Left lung (tissue), 10 donors: Measurements from ENCODE around the gene IFNE. TPM values are rescaled to one million over a fixed set of nuclear protein-coding genes. Genes with fewer than 3 reads are reported as not detected.

Source experiments
- ATAC-seq: fragments of 200-7000 bp; cut with Tn5 transposase; one replicate; pipeline ENCODE4 v1.9.1; 2020; ENCODE audit warnings: moderate library complexity
- DNase-seq, 4 donors: peaks; one replicate each; pipeline ENCODE4 v3.0.0-alpha.2; 2013 to 2020
- H3K27ac ChIP-seq, 2 donors: fragments of 200-600 bp; sonication (generic) in 1 of 2; one replicate each; pipeline versions ENCODE4 v1.5.0 to v1.8.0; 2020 to 2021
- H3K27me3 ChIP-seq, 2 donors: fragments of 200-600 bp; sonication (generic) in 1 of 2; one replicate each; pipeline versions ENCODE4 v1.5.0 to v1.8.0; 2020 to 2021
- H3K36me3 ChIP-seq, 2 donors: fragments of 200-600 bp; sonication (generic) in 1 of 2; one replicate each; pipeline versions ENCODE4 v1.5.0 to v1.8.0; 2020 to 2021
- H3K4me1 ChIP-seq, 2 donors: fragments of 200-600 bp; one replicate each; pipeline ENCODE4 v1.8.0; 2021
- H3K4me3 ChIP-seq, 2 donors: fragments of 200-600 bp; sonication (generic) in 1 of 2; one replicate each; pipeline versions ENCODE4 v1.5.0 to v1.8.0; 2020 to 2021; ENCODE audit warnings: mild to moderate bottlenecking in 1 of 2
- H3K9me3 ChIP-seq, 2 donors: fragments of 200-600 bp; sonication (generic) in 1 of 2; one replicate each; pipeline versions ENCODE4 v1.5.0 to v1.8.0; 2020 to 2021
- CTCF ChIP-seq, 2 donors: fragments of 200-600 bp; sonication (generic) in 1 of 2; IDR thresholded peaks; one replicate each; pipeline versions ENCODE4 v1.5.0 to v1.8.0; 2021; ENCODE audit warnings: antibody characterized with exemption in 2 of 2
- intact Hi-C, 2 donors: fragments of 100-400 bp; cut with DNase I; formaldehyde crosslinking; loops; one replicate each; pipeline versions ENCODE4 v1.11.2 to v1.14.2; 2022
- microRNA-seq, 2 donors: library from miRNA; unstranded; fragments of <30 nt; microRNA quantifications; one replicate each; pipeline ENCODE4, GENCODE V29; 2019
- polyA plus RNA-seq, 6 donors: library from polyadenylated mRNA; unstranded; fragments of 120-200 nt; gene quantifications; one replicate each; pipeline ENCODE4 v1.2.1, GENCODE V29; 2013; ENCODE audit not compliant: insufficient read length in 6 of 6
- total RNA-seq, 2 donors: library from RNA; stranded (reverse); fragmentation: NEBNext Ultra II Directional; extraction: Animal tissue kit (Norgen Biotek cat#: 25700); gene quantifications; one replicate each; pipeline ENCODE4 v1.2.1, GENCODE V29; 2021
- donor health status: DM: no; HTN: yes; CAD: no.
- donor health status: DM: no; HTN: no; CAD: no.

Gene IFNE
- total and polyA plus RNA-seq, 8 donors, result 0.10 to 0.58 (median 0.20) TPM; not detected in 2

- DNase-seq, result peak in 2 of 4 donors; percentile 6 to 22
- no peak for ATAC-seq
- Histone ChIP-seq H3K36me3 (no peaks in the 10 kb centered on the region), H3K27me3 (peaks cover 0 to 22% of the 10 kb centered on the region in 2 donors), H3K27ac (no peak overlapping the region), H3K9me3 (no peaks in the 10 kb centered on the region), H3K4me3 (no peak overlapping the region), H3K4me1 (no peaks in the 10 kb centered on the region)
- intact Hi-C loops, result no loop called here
- TF ChIP-seq CTCF (IDR thresholded peaks at IDR 0.05), result peak in 1 of 2 donors; percentile 24
Measured at GRCh38 chr9:21434202-21435014, 47.7 kb downstream of the IFNE start.

- intact Hi-C loops, result no loop called here
- no peak overlapping the region for H3K27ac ChIP-seq
- no peak for ATAC-seq
- no peak for TF ChIP-seq CTCF (IDR thresholded peaks at IDR 0.05)
- H3K36me3 ChIP-seq, result no peaks in the 10 kb centered on the region
- no peak for DNase-seq
- H3K9me3 ChIP-seq, result no peaks in the 10 kb centered on the region
- peaks cover 0 to 19% of the 10 kb centered on the region in 2 donors for H3K27me3 ChIP-seq
- H3K4me1 ChIP-seq, result no peaks in the 10 kb centered on the region
- no peak overlapping the region for H3K4me3 ChIP-seq
Measured at GRCh38 chr9:21432672-21433425, 49.3 kb downstream of the IFNE start.

Small RNAs within 50 kb of the gene (microRNA-seq; reads per million reads assigned to microRNA genes)
- 33.6 to 113 reads per million in 2 donors for gene MIR31

Other genes starting within 250 kb of the IFNE start
- gene IFNA14, start 242.3 kb downstream of the IFNE start, total RNA-seq, result not detected
- gene IFNA14, start 242.3 kb downstream of the IFNE start, polyA plus RNA-seq, result not detected
- not detected for gene IFNA5, start 177.0 kb downstream of the IFNE start, total RNA-seq
- gene IFNA5, start 177.0 kb downstream of the IFNE start, polyA plus RNA-seq, result not detected
- gene KLHL9, start 146.9 kb downstream of the IFNE start, total RNA-seq, result 10 to 100 TPM; 21.6 to 23.4 TPM
- 10 to 100 TPM; 39.1 to 45.5 (median 42.0) TPM for gene KLHL9, start 146.9 kb downstream of the IFNE start, polyA plus RNA-seq
- gene IFNA6, start 131.4 kb downstream of the IFNE start, total RNA-seq, result not detected
- gene IFNA6, start 131.4 kb downstream of the IFNE start, polyA plus RNA-seq, result not detected
- not detected for gene IFNA13, start 114.3 kb downstream of the IFNE start, total RNA-seq
- gene IFNA13, start 114.3 kb downstream of the IFNE start, polyA plus RNA-seq, result under 1 TPM in 1 of 6 donors, not detected in 5; 0.14 TPM
- gene IFNA2, start 96.9 kb downstream of the IFNE start, total RNA-seq, result not detected
- gene IFNA2, start 96.9 kb downstream of the IFNE start, polyA plus RNA-seq, result under 1 TPM in 1 of 6 donors, not detected in 5; 0.13 TPM
- not detected for gene IFNA8, start 73.2 kb downstream of the IFNE start, total RNA-seq
- not detected for gene IFNA8, start 73.2 kb downstream of the IFNE start, polyA plus RNA-seq
- not detected for gene IFNA1, start 41.9 kb downstream of the IFNE start, total RNA-seq
- gene IFNA1, start 41.9 kb downstream of the IFNE start, polyA plus RNA-seq, result not detected